Gastroesophageal sphincter (tissue), 4 donors: ENCODE measurements around the gene GYG1. TPM values are rescaled to one million over a fixed set of nuclear protein-coding genes. Genes with fewer than 3 reads are reported as not detected.

ENCODE experiments used
- ATAC-seq: fragments of 150-250 bp; one replicate; pipeline ENCODE4 v1.9.1; 2016; ENCODE audit warnings: mild to moderate bottlenecking, moderate library complexity
- H3K27ac ChIP-seq, 4 donors: fragments of 200-600 bp; sonication (generic) in 3 of 4; 1 replicate in 3 of 4; 2 replicates in 1 of 4; pipeline ENCODE4 v1.5.1; 2016 to 2019
- H3K27me3 ChIP-seq: fragments of 200-600 bp; sonication (generic); one replicate; pipeline ENCODE4 v1.5.1; 2019
- H3K36me3 ChIP-seq, 2 donors: fragments of 200-600 bp; sonication (generic); one replicate each; pipeline ENCODE4 v1.5.1; 2019; ENCODE audit warnings: control low read depth in 1 of 2
- H3K4me1 ChIP-seq, 3 donors: fragments of 200-600 bp; sonication (generic); 1 replicate in 2 of 3; 2 replicates in 1 of 3; pipeline ENCODE4 v1.5.1; 2016 to 2019; ENCODE audit warnings: control low read depth in 2 of 3
- H3K4me3 ChIP-seq, 2 donors: fragments of 200-600 bp; sonication (generic); one replicate each; pipeline ENCODE4 v1.5.1; 2019; ENCODE audit warnings: mild to moderate bottlenecking in 1 of 2, moderate library complexity in 1 of 2
- H3K9me3 ChIP-seq, 3 donors: fragments of 200-600 bp; sonication (generic); one replicate each; pipeline ENCODE4 v1.5.1; 2017 to 2019; ENCODE audit warnings: control low read depth in 2 of 3
- EP300 ChIP-seq: sonication (generic); formaldehyde crosslinking; IDR thresholded peaks from one replicate; pipeline ENCODE4 v1.6.1; 2017; ENCODE audit warnings: antibody characterized with exemption, mild to moderate bottlenecking
- POLR2A ChIP-seq, 2 donors: fragments of 450-650 bp; IDR thresholded peaks; one replicate each; pipeline ENCODE4 v1.6.1; 2017; ENCODE audit warnings: antibody characterized with exemption in 2 of 2, mild to moderate bottlenecking in 2 of 2, moderate library complexity in 1 of 2
- POLR2AphosphoS5 ChIP-seq: sonication (generic); formaldehyde crosslinking; IDR thresholded peaks from one replicate; pipeline ENCODE4 v1.6.1; 2017; ENCODE audit warnings: antibody characterized with exemption
- WGBS, 2 donors: methylation state at CpG; one replicate each; pipeline ENCODE4 v1.1.5; 2018; ENCODE audit warnings: low coverage in 1 of 2; 5-methylcytosine and 5-hydroxymethylcytosine counted together
- total RNA-seq, 4 donors: library from RNA; depleted of rRNA; stranded (reverse); fragments of >200 nt; gene quantifications; one replicate each; pipeline ENCODE4 v1.1.0, GENCODE V29; 2016
- TF ChIP-seq, protein P1 (sequence below), 4 experiments: fragments of 200-600 bp in 2 of 4; fragments of 450-650 bp in 2 of 4; sonication (generic) in 1 of 4; IDR thresholded peaks; one replicate each; pipeline ENCODE4 v1.5.1; 2017 to 2019; ENCODE audit warnings: antibody characterized with exemption in 4 of 4, mild to moderate bottlenecking in 2 of 4, moderate library complexity in 2 of 4

Gene GYG1
- total RNA-seq, 4 donors from 2014 or later, result 117 to 883 (median 126) TPM

DNA sequence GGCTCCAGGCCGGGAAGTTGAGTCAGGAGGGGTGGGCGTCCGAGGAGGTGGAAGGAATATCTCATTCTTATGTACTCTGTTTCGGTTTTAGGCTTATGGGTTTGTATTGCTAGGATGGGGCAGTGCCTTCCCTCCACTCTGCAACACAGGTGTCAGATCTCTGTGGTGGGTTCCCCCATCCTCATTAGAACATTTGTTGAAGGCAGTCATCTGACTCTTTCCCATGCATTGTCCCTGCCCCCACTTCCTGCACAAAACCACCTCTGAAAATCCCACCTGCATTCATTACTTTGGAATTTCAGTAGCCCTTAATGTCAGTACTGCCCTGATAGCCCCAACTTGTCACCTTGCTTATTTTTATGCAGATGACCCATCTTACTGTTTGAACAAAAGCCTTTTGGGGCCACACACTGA, 29.5 kb downstream of the GYG1 start:
- TF ChIP-seq, protein P1, sequence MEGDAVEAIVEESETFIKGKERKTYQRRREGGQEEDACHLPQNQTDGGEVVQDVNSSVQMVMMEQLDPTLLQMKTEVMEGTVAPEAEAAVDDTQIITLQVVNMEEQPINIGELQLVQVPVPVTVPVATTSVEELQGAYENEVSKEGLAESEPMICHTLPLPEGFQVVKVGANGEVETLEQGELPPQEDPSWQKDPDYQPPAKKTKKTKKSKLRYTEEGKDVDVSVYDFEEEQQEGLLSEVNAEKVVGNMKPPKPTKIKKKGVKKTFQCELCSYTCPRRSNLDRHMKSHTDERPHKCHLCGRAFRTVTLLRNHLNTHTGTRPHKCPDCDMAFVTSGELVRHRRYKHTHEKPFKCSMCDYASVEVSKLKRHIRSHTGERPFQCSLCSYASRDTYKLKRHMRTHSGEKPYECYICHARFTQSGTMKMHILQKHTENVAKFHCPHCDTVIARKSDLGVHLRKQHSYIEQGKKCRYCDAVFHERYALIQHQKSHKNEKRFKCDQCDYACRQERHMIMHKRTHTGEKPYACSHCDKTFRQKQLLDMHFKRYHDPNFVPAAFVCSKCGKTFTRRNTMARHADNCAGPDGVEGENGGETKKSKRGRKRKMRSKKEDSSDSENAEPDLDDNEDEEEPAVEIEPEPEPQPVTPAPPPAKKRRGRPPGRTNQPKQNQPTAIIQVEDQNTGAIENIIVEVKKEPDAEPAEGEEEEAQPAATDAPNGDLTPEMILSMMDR (IDR thresholded peaks at IDR 0.05), result no peak
- no peak for TF ChIP-seq EP300
- TF ChIP-seq POLR2A (IDR thresholded peaks at IDR 0.05), result no peak
- TF ChIP-seq POLR2AphosphoS5, result no peak
- Histone ChIP-seq H3K4me1 (peaks cover 6 to 67% (median 7%) of the 10 kb centered on the region in 3 donors), H3K36me3 (peaks cover 8 to 43% of the 10 kb centered on the region in 2 donors), H3K4me3 (no peak overlapping the region), H3K9me3 (peaks cover 0 to 6% (median 0%) of the 10 kb centered on the region in 3 donors), H3K27ac (peak overlapping the region in 2 of 4 donors; percentile 28 to 32), H3K27me3 (no peaks in the 10 kb centered on the region)
- ATAC-seq, result no peak
- WGBS, 2 donors, result 44 to 89% methylated on average over 4 of the region's 4 CpGs

DNA sequence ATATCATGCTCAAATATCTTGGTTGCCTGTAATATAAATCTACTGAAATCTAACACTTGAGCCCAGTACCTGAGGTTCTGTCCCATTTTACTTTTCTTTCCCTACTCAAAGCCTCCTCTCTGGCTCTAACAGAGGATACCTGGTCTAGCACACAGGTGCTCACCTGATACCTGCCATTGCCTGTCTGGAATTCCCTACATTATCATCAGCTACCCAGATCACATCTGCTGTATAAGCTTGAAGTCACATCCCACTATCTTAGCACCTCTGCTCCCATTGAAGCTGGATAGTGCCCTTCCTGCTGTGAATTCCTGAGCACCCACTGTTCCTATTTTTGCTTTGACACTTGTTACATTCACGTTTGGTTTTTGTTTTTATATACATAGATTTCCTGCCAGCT, 30.5 kb downstream of the GYG1 start:
- H3K9me3 ChIP-seq, result peaks cover 0 to 6% (median 0%) of the 10 kb centered on the region in 3 donors
- 0 to 20% methylated on average over 1 of the region's 1 CpG for WGBS, 2 donors

DNA sequence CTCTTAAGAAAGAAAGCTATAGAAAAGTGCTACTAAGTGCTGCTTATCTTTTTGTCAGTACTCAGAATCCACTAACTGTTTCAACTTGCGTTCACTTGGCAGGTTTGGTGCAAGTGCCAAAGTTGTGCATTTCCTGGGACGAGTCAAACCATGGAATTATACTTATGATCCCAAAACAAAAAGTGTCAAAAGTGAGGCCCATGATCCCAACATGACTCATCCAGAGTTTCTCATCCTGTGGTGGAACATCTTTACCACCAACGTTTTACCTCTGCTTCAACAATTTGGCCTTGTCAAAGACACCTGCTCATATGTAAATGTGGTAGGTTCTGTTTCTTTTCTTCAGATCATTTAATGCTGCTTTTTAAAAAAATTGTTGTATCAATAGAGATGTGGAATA, 32.6 kb downstream of the GYG1 start:
- 48 to 54% methylated on average over 3 of the region's 3 CpGs for WGBS, 2 donors
- Histone ChIP-seq H3K27ac (no peak overlapping the region), H3K27me3 (no peaks in the 10 kb centered on the region), H3K4me1 (peaks cover 2 to 40% (median 6%) of the 10 kb centered on the region in 3 donors), H3K4me3 (no peak overlapping the region), H3K36me3 (peaks cover 8 to 66% of the 10 kb centered on the region in 2 donors), H3K9me3 (peaks cover 0 to 6% (median 0%) of the 10 kb centered on the region in 3 donors)
- ATAC-seq, result no peak
- TF ChIP-seq POLR2AphosphoS5, result no peak
- TF ChIP-seq, protein P1 (IDR thresholded peaks at IDR 0.05), result no peak
- no peak for TF ChIP-seq POLR2A (IDR thresholded peaks at IDR 0.05)
- TF ChIP-seq EP300, result no peak

More for the DNA sequence above, 30.5 kb downstream of the GYG1 start:
- no peak overlapping the region for H3K27ac ChIP-seq
- H3K4me1 ChIP-seq, result peaks cover 6 to 59% (median 7%) of the 10 kb centered on the region in 3 donors
- H3K27me3 ChIP-seq, result no peaks in the 10 kb centered on the region
- ATAC-seq, result no peak
- H3K36me3 ChIP-seq, result peaks cover 8 to 52% of the 10 kb centered on the region in 2 donors
- no peak overlapping the region for H3K4me3 ChIP-seq
- TF ChIP-seq EP300, result no peak
- TF ChIP-seq, protein P1 (IDR thresholded peaks at IDR 0.05), result no peak
- no peak for TF ChIP-seq POLR2A (IDR thresholded peaks at IDR 0.05)
- TF ChIP-seq POLR2AphosphoS5, result no peak

DNA sequence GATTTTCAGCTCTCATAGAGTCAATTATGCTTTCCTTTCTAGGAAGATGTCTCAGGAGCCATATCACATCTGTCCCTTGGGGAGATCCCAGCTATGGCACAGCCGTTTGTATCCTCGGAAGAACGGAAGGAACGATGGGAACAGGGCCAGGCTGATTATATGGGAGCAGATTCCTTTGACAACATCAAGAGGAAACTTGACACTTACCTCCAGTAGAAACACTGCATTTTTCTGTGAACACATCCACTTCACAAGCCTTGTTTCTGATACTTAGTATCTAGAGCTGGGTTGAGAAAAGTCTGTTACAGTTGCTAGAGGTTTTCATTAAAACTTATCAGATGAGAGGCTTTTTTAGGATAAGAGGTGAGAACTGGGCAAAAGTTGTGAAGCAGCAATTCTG, 35.4 kb downstream of the GYG1 start:
- ATAC-seq, result no peak
- 26 to 41% methylated on average over 4 of the region's 4 CpGs for WGBS, 2 donors
- Histone ChIP-seq H3K36me3 (peaks cover 8 to 68% of the 10 kb centered on the region in 2 donors), H3K4me1 (peaks cover 0 to 28% (median 0%) of the 10 kb centered on the region in 3 donors), H3K27ac (no peak overlapping the region), H3K4me3 (no peak overlapping the region), H3K9me3 (peaks cover 0 to 6% (median 0%) of the 10 kb centered on the region in 3 donors), H3K27me3 (no peaks in the 10 kb centered on the region)
- TF ChIP-seq EP300, result no peak

DNA sequence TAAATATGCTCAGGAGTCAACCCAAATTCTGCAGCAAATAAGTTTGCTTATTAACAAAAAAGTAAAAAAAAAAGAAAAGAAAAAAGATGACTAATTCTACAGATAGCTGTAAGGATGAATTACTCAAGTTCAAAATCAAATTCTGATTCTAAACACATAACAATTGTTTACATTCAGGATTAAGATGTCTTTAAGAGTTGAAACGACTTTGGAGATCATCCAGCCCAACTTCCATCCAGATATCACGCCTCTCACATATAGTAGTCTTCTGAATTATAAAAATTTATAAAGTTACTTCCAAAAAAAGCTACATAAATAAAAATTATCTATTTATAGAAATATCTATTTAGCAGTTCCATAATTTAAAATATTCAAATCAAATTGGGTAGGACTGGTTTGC, 39.8 kb downstream of the GYG1 start:
- no peak for TF ChIP-seq POLR2AphosphoS5
- TF ChIP-seq POLR2A (IDR thresholded peaks at IDR 0.05), result no peak
- TF ChIP-seq, protein P1 (IDR thresholded peaks at IDR 0.05), result no peak
- no peak for TF ChIP-seq EP300
- no peaks in the 10 kb centered on the region for H3K9me3 ChIP-seq
- H3K4me1 ChIP-seq, result peaks cover 0 to 23% (median 0%) of the 10 kb centered on the region in 3 donors
- no peaks in the 10 kb centered on the region for H3K27me3 ChIP-seq
- peak overlapping the region in 1 of 4 donors; percentile 36 for H3K27ac ChIP-seq
- H3K4me3 ChIP-seq, result no peak overlapping the region
- H3K36me3 ChIP-seq, result peaks cover 0 to 38% of the 10 kb centered on the region in 2 donors
- 68 to 79% methylated on average over 2 of the region's 2 CpGs for WGBS, 2 donors
- no peak for ATAC-seq
